NOMO-1 treated with dmso at 0.1 percent for 144 hours (cell line): ENCODE data around the gene PRCP.

Experiments used
- DNase-seq: peaks from one replicate; lab custom pipeline; 2025; ENCODE audit not compliant: unreplicated experiment; lab: John Stamatoyannopoulos, UW

PRCP gene

DNA sequence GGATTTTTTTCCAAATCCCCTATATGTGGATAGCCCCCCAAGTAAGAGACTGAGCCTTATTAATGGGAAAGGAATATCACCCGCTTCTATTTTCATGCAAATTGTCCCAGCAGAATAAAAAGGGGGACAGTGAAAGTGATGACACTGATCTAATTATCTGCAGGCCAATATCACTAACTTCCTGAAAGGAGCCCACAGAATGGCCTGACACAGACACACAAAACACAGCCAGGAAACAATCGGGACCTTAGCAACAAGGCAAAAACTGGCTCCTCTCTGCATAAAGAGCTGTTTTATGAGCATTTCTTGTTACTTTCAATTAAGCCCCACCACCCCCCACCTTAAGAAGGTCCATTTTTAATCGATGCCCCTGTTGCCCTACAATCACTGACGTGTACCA lies 112.2 kb downstream of the PRCP start:
- DNase-seq, result no peak

- no peak for DNase-seq
Measured at GRCh38 chr11:82786836-82787235, 113.4 kb downstream of the PRCP start.

GRCh38 chr11:82786001-82786400 lies 114.2 kb downstream of the PRCP start:
- no peak for DNase-seq

- DNase-seq, result no peak
Measured at GRCh38 chr11:82782825-82783374, 117.3 kb downstream of the PRCP start.

DNA sequence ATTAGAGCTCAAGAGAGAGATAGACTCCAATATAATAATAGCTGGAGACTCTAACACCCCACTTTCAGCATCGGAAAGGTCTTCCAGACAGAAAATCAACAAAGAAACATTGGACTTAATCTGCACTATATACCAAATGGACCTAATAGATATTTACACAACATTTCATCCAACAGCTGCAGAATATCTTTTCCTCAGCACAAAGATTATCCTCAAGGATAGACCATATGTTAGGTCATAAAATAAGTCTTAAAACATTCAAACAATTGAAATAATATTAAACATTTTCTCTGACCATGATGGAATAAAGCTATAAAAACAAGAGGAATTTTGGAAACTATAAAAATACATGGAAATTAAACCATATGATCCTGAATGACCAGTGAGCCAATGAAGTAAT lies 121.5 kb downstream of the PRCP start:
- DNase-seq, result no peak

DNA sequence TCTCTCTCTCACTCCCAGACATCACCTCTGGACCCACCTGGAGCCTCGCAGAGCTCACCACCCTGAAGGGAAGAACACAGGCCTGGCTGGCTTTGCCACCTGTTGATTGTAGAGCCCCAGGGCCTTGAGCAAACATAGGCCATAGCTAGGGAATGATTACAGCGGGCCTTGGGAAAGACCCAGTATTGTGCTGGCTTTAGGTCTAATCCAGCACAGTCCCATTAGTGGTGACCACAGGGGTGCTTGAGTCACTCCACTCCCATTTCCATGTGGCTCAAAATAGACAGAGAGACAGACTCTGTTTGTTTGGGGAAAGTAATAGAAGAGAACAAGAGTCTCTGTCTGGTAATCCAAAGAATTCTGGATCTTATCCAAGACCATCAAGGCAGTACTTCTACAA lies 123.9 kb downstream of the PRCP start:
- DNase-seq, result no peak

DNA sequence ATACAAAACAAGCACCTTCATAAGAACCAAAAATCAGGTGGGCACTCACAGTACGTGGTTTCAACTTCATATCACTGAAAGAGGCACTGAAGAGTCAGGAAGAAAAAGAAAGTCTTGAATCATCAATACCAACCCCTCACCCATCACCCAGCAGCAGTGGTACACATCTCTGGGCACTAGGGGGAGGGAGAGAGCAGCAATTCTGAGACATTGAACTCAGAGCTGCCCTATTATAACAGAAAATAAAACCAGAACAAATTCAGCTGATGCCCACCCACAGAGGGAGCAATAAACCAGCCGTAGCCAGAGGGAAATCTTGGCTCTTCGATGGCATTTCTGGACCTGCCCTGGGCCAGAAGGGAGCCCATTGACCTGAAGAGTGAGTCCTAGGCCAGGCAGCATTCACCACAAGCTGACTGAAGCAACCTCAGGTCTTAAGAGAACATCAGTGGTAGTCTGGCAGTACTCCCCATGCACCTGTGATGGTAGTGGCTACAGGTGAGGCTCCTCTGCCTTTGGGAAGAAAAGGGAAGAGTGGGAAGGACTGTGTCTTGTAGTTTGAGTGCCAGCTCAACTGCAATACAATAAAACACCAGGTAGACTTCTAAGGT lies 124.4 kb downstream of the PRCP start:
- peak; percentile 25 for DNase-seq

DNA sequence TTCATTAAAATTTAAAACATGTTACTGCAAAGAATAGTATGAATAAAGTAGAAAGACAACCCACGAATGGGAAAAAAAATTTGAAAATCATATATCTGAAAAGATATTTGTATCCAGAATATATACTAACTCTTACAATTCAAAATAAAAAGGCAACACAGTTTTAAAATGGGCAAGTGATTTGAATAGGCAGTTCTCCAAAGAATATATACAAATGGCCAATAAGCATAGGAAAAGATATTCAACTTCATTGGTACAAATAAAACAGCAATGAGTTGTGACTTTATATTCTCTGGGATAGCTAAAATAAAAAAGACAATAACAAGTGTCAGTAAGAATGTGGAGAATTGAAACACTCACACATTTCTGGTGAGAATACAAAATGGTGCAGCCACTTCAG lies 125.0 kb downstream of the PRCP start:
- no peak for DNase-seq
